BLaER1 treated with 17β-estradiol and CSF1 and Interleukin-3, amounts not matched to agents 10 nM and 100 nM (cell line): ENCODE results near the gene ZNF26.

Experiments used
- H3K27ac ChIP-seq, 11 experiments: shearing (Covaris generic); formaldehyde crosslinking; 2 replicates each; pipeline ENCODE4 v1.8.1; 2022
- H3K27me3 ChIP-seq, 11 experiments: shearing (Covaris generic); formaldehyde crosslinking; 2 replicates each; pipeline ENCODE4 v1.8.1; 2022
- H3K36me3 ChIP-seq, 11 experiments: shearing (Covaris generic); formaldehyde crosslinking; 2 replicates each; pipeline ENCODE4 v1.8.1; 2022
- H3K4me1 ChIP-seq, 10 experiments: shearing (Covaris generic); formaldehyde crosslinking; 2 replicates each; pipeline ENCODE4 v1.8.1; 2022
- H3K4me2 ChIP-seq, 11 experiments: shearing (Covaris generic); formaldehyde crosslinking; 2 replicates each; pipeline ENCODE4 v1.8.1; 2022
- H3K4me3 ChIP-seq, 10 experiments: shearing (Covaris generic); formaldehyde crosslinking; 2 replicates each; pipeline ENCODE4 v1.8.1; 2022
- H3K9ac ChIP-seq, 11 experiments: shearing (Covaris generic); formaldehyde crosslinking; 2 replicates each; pipeline ENCODE4 v1.8.1; 2022
- H3K9me3 ChIP-seq, 11 experiments: shearing (Covaris generic); formaldehyde crosslinking; replicated peaks in 1 of 11; 2 replicates each; pipeline ENCODE4 v1.8.1; 2022
- H4K20me1 ChIP-seq, 11 experiments: shearing (Covaris generic); formaldehyde crosslinking; 2 replicates each; pipeline ENCODE4 v1.8.1; 2022
- Cebpa-rat ChIP-seq, 11 experiments: shearing (Covaris generic); IDR thresholded peaks; 2 replicates each; pipeline ENCODE4 v1.8.1; 2022

The ZNF26 gene

GRCh38 chr12:133038118-133038709 lies 52.0 kb downstream of the ZNF26 start:
- Histone ChIP-seq H4K20me1 (no peaks in the 10 kb centered on the region), H3K36me3 (peaks cover 44 to 51% (median 47%) of the 10 kb centered on the region in 11 experiments), H3K27me3 (no peaks in the 10 kb centered on the region), H3K4me2 (peak overlapping the region; percentile 42 to 97 (median 71)), H3K27ac (peak overlapping the region; percentile 85 to 96 (median 95)), H3K4me1 (peaks cover 0 to 4% (median 0%) of the 10 kb centered on the region in 10 experiments; a peak in 1 of 20 replicates), H3K4me3 (peak overlapping the region; percentile 73 to 82 (median 78)), H3K9ac (peak overlapping the region; percentile 88 to 98 (median 93)), H3K9me3 (peaks cover 82 to 89% (median 86%) of the 10 kb centered on the region in 11 experiments)
- no peak for TF ChIP-seq Cebpa-rat (IDR thresholded peaks at IDR 0.05)

GRCh38 chr12:133046698-133047097 lies 60.5 kb downstream of the ZNF26 start:
- Histone ChIP-seq H3K9me3 (peaks cover 99 to 100% (median 100%) of the 10 kb centered on the region in 11 experiments), H3K4me3 (peak overlapping the region; percentile 18 to 80 (median 40); a peak in 10 of 20 replicates), H3K9ac (no peak overlapping the region), H3K27me3 (peaks cover 0 to 3% (median 0%) of the 10 kb centered on the region in 11 experiments; a peak in 1 of 22 replicates), H3K4me1 (no peaks in the 10 kb centered on the region), H3K36me3 (peaks cover 99 to 100% (median 100%) of the 10 kb centered on the region in 11 experiments), H3K4me2 (no peak overlapping the region), H3K27ac (no peak overlapping the region), H4K20me1 (no peaks in the 10 kb centered on the region)
- TF ChIP-seq Cebpa-rat (IDR thresholded peaks at IDR 0.05), result no peak

GRCh38 chr12:133057446-133057845 lies 71.3 kb downstream of the ZNF26 start:
- H3K36me3 ChIP-seq, result peaks cover 93 to 100% (median 100%) of the 10 kb centered on the region in 11 experiments
- TF ChIP-seq Cebpa-rat (IDR thresholded peaks at IDR 0.05), result no peak
- no peaks in the 10 kb centered on the region for H3K4me1 ChIP-seq
- H4K20me1 ChIP-seq, result no peaks in the 10 kb centered on the region
- H3K9me3 ChIP-seq, result peaks cover 99 to 100% (median 100%) of the 10 kb centered on the region in 11 experiments
- H3K4me2 ChIP-seq, result no peak overlapping the region
- H3K4me3 ChIP-seq, result peak overlapping the region; percentile 5 to 48 (median 39); a peak in 16 of 20 replicates
- H3K27ac ChIP-seq, result no peak overlapping the region
- H3K9ac ChIP-seq, result no peak overlapping the region
- no peaks in the 10 kb centered on the region for H3K27me3 ChIP-seq

- Histone ChIP-seq H3K27me3 (no peaks in the 10 kb centered on the region), H3K4me1 (no peaks in the 10 kb centered on the region), H3K4me2 (no peak overlapping the region), H3K4me3 (peak overlapping the region; percentile 19 to 48 (median 38); a peak in 15 of 20 replicates), H3K9me3 (peaks cover 99 to 100% (median 100%) of the 10 kb centered on the region in 11 experiments), H3K36me3 (peaks cover 93 to 100% (median 100%) of the 10 kb centered on the region in 11 experiments), H3K9ac (no peak overlapping the region), H4K20me1 (no peaks in the 10 kb centered on the region), H3K27ac (no peak overlapping the region)
- no peak for TF ChIP-seq Cebpa-rat (IDR thresholded peaks at IDR 0.05)
Measured at GRCh38 chr12:133058203-133059113, 72.3 kb downstream of the ZNF26 start.

- Histone ChIP-seq H4K20me1 (no peaks in the 10 kb centered on the region), H3K9me3 (peaks cover 100% of the 10 kb centered on the region in 11 experiments), H3K36me3 (peaks cover 71 to 95% (median 74%) of the 10 kb centered on the region in 11 experiments), H3K4me2 (no peak overlapping the region), H3K27ac (no peak overlapping the region), H3K4me1 (no peaks in the 10 kb centered on the region), H3K27me3 (no peaks in the 10 kb centered on the region), H3K9ac (no peak overlapping the region), H3K4me3 (peak overlapping the region in 9 of 10 experiments; percentile 0 to 48 (median 32); a peak in 8 of 20 replicates)
- no peak for TF ChIP-seq Cebpa-rat (IDR thresholded peaks at IDR 0.05)
Measured at GRCh38 chr12:133061954-133062353, 75.8 kb downstream of the ZNF26 start.

- no peak overlapping the region for H3K4me2 ChIP-seq
- no peak for TF ChIP-seq Cebpa-rat (IDR thresholded peaks at IDR 0.05)
Measured at GRCh38 chr12:133063556-133063955, 77.4 kb downstream of the ZNF26 start.

GRCh38 chr12:133073836-133074235 lies 87.7 kb downstream of the ZNF26 start:
- peaks cover 0 to 8% (median 0%) of the 10 kb centered on the region in 11 experiments; a peak in 1 of 22 replicates for H3K36me3 ChIP-seq
- H3K9ac ChIP-seq, result no peak overlapping the region
- no peak for TF ChIP-seq Cebpa-rat (IDR thresholded peaks at IDR 0.05)
- peaks cover 97 to 100% (median 98%) of the 10 kb centered on the region in 11 experiments for H3K9me3 ChIP-seq
- no peaks in the 10 kb centered on the region for H3K27me3 ChIP-seq
- H3K4me3 ChIP-seq, result no peak overlapping the region
- no peak overlapping the region for H3K27ac ChIP-seq
- H3K4me2 ChIP-seq, result no peak overlapping the region
- H3K4me1 ChIP-seq, result no peaks in the 10 kb centered on the region
- H4K20me1 ChIP-seq, result no peaks in the 10 kb centered on the region

More at GRCh38 chr12:133063556-133063955, 77.4 kb downstream of the ZNF26 start:
- Histone ChIP-seq H3K36me3 (peaks cover 55 to 81% (median 58%) of the 10 kb centered on the region in 11 experiments), H3K9me3 (peaks cover 100% of the 10 kb centered on the region in 11 experiments), H3K9ac (no peak overlapping the region), H3K27ac (no peak overlapping the region), H3K27me3 (no peaks in the 10 kb centered on the region), H3K4me3 (peak overlapping the region; percentile 0 to 51 (median 28); a peak in 14 of 20 replicates), H4K20me1 (no peaks in the 10 kb centered on the region), H3K4me1 (no peaks in the 10 kb centered on the region)
